ENCODE results near the gene YPEL5. TPM values are rescaled to one million over a fixed set of nuclear protein-coding genes. Genes with fewer than 3 reads are reported as not detected.

YPEL5 gene
- total RNA-seq, 1 experiment from 2014 or later: 27.3 TPM

DNA sequence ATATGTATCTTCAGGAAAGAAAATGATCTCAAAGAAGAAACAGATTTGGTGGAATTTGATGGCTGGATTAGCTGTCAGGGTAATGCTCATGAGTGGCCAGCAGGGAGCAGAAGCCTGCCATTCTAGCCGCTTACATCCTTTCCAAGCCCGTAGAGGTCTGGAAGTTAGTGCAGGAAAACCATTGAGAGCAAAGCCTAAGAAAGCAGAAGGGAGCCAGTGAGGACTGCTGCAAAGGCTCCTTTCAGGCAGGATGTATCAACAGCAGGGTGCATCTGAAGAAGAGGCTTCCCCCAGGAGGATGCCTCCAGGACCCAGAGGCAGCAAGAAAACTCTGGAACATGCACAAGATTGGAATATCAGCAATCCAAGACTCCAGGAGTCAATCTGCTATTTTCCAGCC lies 61.6 kb downstream of the YPEL5 start (continued):
- TF ChIP-seq, protein P1, sequence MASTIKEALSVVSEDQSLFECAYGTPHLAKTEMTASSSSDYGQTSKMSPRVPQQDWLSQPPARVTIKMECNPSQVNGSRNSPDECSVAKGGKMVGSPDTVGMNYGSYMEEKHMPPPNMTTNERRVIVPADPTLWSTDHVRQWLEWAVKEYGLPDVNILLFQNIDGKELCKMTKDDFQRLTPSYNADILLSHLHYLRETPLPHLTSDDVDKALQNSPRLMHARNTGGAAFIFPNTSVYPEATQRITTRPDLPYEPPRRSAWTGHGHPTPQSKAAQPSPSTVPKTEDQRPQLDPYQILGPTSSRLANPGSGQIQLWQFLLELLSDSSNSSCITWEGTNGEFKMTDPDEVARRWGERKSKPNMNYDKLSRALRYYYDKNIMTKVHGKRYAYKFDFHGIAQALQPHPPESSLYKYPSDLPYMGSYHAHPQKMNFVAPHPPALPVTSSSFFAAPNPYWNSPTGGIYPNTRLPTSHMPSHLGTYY (CRISPR knock-in tag; IDR thresholded peaks at IDR 0.05): no peak
- TF ChIP-seq, protein P2, sequence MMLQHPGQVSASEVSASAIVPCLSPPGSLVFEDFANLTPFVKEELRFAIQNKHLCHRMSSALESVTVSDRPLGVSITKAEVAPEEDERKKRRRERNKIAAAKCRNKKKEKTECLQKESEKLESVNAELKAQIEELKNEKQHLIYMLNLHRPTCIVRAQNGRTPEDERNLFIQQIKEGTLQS (CRISPR knock-in tag; conservative IDR thresholded peaks at IDR 0.05): no peak
- TF ChIP-seq ZNF121 (CRISPR knock-in tag; IDR thresholded peaks at IDR 0.05) (0 out of 2 replicates have a peak, but pooled peaks have one; percentile 28), ZNF423 (CRISPR knock-in tag; IDR thresholded peaks at IDR 0.05) (no peak), GABPB1 (CRISPR knock-in tag; IDR thresholded peaks at IDR 0.05) (no peak), RELA (CRISPR knock-in tag; IDR thresholded peaks at IDR 0.05; ENCODE audit: borderline replicate concordance) (no peak)
- TF ChIP-seq, protein P3, sequence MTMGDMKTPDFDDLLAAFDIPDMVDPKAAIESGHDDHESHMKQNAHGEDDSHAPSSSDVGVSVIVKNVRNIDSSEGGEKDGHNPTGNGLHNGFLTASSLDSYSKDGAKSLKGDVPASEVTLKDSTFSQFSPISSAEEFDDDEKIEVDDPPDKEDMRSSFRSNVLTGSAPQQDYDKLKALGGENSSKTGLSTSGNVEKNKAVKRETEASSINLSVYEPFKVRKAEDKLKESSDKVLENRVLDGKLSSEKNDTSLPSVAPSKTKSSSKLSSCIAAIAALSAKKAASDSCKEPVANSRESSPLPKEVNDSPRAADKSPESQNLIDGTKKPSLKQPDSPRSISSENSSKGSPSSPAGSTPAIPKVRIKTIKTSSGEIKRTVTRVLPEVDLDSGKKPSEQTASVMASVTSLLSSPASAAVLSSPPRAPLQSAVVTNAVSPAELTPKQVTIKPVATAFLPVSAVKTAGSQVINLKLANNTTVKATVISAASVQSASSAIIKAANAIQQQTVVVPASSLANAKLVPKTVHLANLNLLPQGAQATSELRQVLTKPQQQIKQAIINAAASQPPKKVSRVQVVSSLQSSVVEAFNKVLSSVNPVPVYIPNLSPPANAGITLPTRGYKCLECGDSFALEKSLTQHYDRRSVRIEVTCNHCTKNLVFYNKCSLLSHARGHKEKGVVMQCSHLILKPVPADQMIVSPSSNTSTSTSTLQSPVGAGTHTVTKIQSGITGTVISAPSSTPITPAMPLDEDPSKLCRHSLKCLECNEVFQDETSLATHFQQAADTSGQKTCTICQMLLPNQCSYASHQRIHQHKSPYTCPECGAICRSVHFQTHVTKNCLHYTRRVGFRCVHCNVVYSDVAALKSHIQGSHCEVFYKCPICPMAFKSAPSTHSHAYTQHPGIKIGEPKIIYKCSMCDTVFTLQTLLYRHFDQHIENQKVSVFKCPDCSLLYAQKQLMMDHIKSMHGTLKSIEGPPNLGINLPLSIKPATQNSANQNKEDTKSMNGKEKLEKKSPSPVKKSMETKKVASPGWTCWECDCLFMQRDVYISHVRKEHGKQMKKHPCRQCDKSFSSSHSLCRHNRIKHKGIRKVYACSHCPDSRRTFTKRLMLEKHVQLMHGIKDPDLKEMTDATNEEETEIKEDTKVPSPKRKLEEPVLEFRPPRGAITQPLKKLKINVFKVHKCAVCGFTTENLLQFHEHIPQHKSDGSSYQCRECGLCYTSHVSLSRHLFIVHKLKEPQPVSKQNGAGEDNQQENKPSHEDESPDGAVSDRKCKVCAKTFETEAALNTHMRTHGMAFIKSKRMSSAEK (CRISPR knock-in tag; IDR thresholded peaks at IDR 0.05; ENCODE audit: borderline replicate concordance): no peak

DNA sequence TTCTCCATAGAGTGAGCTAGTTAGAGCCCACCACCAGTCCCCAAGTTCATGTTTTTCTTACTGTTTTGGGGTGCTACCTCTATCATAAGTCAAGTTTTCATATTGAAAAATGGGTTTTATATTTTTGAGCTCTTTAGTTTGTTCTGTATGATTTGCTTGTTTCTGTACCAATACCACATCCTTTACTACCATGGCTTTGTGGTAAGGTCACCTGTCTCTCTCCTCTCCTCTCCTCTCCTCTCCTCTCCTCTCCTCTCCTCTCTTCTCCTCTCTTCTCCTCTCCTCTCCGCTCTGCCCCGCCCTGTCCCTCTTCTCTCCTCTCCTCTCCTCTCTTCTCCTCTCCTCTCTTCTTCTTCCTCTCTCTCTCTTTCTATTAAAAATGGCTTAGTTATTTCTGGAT lies 62.4 kb downstream of the YPEL5 start:
- no peaks in the 10 kb centered on the region for H3K27me3 Mint-ChIP-seq (ENCODE audit: low read depth)
- peaks cover 6% of the 10 kb centered on the region for H3K4me1 Mint-ChIP-seq
- CTCF ChIA-PET: interaction anchor here (1.0 to 5.6 kb wide), 11 partner anchors 9 to 502 kb away, joined by 3 to 62 read pairs (median 4); no protein-coding TSS in a partner anchor
- ATAC-seq (no peak), DNase-seq (ENCODE audit: low spot score) (no peak)
- TF ChIP-seq GRHL2 (CRISPR knock-in tag; IDR thresholded peaks at IDR 0.05; ENCODE audit: insufficient replicate concordance, severe bottlenecking): no peak
- TF ChIP-seq ZNF423 (CRISPR knock-in tag; IDR thresholded peaks at IDR 0.05): no peak
- no peak for TF ChIP-seq PRRX2 (CRISPR knock-in tag; IDR thresholded peaks at IDR 0.05)
- TF ChIP-seq FOXP1 (CRISPR knock-in tag; IDR thresholded peaks at IDR 0.05; ENCODE audit: borderline replicate concordance): no peak
- TF ChIP-seq GABPB1 (CRISPR knock-in tag; IDR thresholded peaks at IDR 0.05): no peak
- TF ChIP-seq TEAD4 (CRISPR knock-in tag; IDR thresholded peaks at IDR 0.05): no peak
- TF ChIP-seq, protein P1 (CRISPR knock-in tag; IDR thresholded peaks at IDR 0.05): no peak
- no peak for TF ChIP-seq RORB (CRISPR knock-in tag; IDR thresholded peaks at IDR 0.05)
- no peak for TF ChIP-seq TEAD1 (CRISPR knock-in tag; IDR thresholded peaks at IDR 0.05)
- TF ChIP-seq, protein P4, sequence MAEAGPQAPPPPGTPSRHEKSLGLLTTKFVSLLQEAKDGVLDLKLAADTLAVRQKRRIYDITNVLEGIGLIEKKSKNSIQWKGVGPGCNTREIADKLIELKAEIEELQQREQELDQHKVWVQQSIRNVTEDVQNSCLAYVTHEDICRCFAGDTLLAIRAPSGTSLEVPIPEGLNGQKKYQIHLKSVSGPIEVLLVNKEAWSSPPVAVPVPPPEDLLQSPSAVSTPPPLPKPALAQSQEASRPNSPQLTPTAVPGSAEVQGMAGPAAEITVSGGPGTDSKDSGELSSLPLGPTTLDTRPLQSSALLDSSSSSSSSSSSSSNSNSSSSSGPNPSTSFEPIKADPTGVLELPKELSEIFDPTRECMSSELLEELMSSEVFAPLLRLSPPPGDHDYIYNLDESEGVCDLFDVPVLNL (CRISPR knock-in tag; IDR thresholded peaks at IDR 0.05; ENCODE audit: borderline replicate concordance, low read depth): no peak
- no peak for TF ChIP-seq CREM (CRISPR knock-in tag; IDR thresholded peaks at IDR 0.05)
- no peak for TF ChIP-seq HMGA2 (CRISPR knock-in tag; IDR thresholded peaks at IDR 0.05)
- TF ChIP-seq ZNF263 (CRISPR knock-in tag; IDR thresholded peaks at IDR 0.05; ENCODE audit: low read depth): no peak
- no peak for TF ChIP-seq GTF2I (CRISPR knock-in tag; conservative IDR thresholded peaks at IDR 0.05)
- no peak for TF ChIP-seq CBFB (CRISPR knock-in tag; IDR thresholded peaks at IDR 0.05; ENCODE audit: low read depth)
- TF ChIP-seq, protein P5, sequence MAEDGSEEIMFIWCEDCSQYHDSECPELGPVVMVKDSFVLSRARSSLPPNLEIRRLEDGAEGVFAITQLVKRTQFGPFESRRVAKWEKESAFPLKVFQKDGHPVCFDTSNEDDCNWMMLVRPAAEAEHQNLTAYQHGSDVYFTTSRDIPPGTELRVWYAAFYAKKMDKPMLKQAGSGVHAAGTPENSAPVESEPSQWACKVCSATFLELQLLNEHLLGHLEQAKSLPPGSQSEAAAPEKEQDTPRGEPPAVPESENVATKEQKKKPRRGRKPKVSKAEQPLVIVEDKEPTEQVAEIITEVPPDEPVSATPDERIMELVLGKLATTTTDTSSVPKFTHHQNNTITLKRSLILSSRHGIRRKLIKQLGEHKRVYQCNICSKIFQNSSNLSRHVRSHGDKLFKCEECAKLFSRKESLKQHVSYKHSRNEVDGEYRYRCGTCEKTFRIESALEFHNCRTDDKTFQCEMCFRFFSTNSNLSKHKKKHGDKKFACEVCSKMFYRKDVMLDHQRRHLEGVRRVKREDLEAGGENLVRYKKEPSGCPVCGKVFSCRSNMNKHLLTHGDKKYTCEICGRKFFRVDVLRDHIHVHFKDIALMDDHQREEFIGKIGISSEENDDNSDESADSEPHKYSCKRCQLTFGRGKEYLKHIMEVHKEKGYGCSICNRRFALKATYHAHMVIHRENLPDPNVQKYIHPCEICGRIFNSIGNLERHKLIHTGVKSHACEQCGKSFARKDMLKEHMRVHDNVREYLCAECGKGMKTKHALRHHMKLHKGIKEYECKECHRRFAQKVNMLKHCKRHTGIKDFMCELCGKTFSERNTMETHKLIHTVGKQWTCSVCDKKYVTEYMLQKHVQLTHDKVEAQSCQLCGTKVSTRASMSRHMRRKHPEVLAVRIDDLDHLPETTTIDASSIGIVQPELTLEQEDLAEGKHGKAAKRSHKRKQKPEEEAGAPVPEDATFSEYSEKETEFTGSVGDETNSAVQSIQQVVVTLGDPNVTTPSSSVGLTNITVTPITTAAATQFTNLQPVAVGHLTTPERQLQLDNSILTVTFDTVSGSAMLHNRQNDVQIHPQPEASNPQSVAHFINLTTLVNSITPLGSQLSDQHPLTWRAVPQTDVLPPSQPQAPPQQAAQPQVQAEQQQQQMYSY (CRISPR knock-in tag; IDR thresholded peaks at IDR 0.05): no peak
- no peak for TF ChIP-seq ELF4 (CRISPR knock-in tag; IDR thresholded peaks at IDR 0.05; ENCODE audit: low read depth)
- TF ChIP-seq, protein P6, sequence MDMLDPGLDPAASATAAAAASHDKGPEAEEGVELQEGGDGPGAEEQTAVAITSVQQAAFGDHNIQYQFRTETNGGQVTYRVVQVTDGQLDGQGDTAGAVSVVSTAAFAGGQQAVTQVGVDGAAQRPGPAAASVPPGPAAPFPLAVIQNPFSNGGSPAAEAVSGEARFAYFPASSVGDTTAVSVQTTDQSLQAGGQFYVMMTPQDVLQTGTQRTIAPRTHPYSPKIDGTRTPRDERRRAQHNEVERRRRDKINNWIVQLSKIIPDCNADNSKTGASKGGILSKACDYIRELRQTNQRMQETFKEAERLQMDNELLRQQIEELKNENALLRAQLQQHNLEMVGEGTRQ (CRISPR knock-in tag; IDR thresholded peaks at IDR 0.05): no peak
- no peaks in the 10 kb centered on the region for H3K9me3 Mint-ChIP-seq
- H3K27ac Mint-ChIP-seq: no peak overlapping the region
- no peak overlapping the region for H3K4me3 Mint-ChIP-seq
- POLR2A ChIA-PET: no interaction called here
- no peaks in the 10 kb centered on the region for H3K36me3 Mint-ChIP-seq

Measured in WTC11 (cell line).